Sigmoid colon (tissue), 7 donors: ENCODE data around the gene KCTD17. TPM values are rescaled to one million over a fixed set of nuclear protein-coding genes. Genes with fewer than 3 reads are reported as not detected.

Experiments
- DNase-seq: peaks from one replicate; pipeline ENCODE4 v3.0.0-alpha.2; 2019
- H3K27ac ChIP-seq, 4 donors: fragments of 200-600 bp; sonication (generic); one replicate each; pipeline ENCODE4 v1.5.1; 2016 to 2019; ENCODE audit warnings: mild to moderate bottlenecking in 1 of 4
- H3K27me3 ChIP-seq, 3 donors: fragments of 200-600 bp; sonication (generic); one replicate each; pipeline ENCODE4 v1.5.1; 2019; ENCODE audit warnings: mild to moderate bottlenecking in 1 of 3
- H3K36me3 ChIP-seq, 4 donors: fragments of 200-600 bp; sonication (generic); one replicate each; pipeline ENCODE4 v1.5.1; 2016 to 2019
- H3K4me1 ChIP-seq, 4 donors: fragments of 200-600 bp; sonication (generic); one replicate each; pipeline ENCODE4 v1.5.1; 2017 to 2019
- H3K4me3 ChIP-seq, 4 donors: fragments of 200-600 bp; sonication (generic); one replicate each; pipeline ENCODE4 v1.5.1; 2017 to 2019; ENCODE audit warnings: mild to moderate bottlenecking in 2 of 4, moderate library complexity in 1 of 4
- H3K9me3 ChIP-seq, 4 donors: fragments of 200-600 bp in 3 of 4; sonication (generic) in 3 of 4; one replicate each; pipeline versions ENCODE4 v1.5.1 to v1.6.1; 2013 to 2019
- EP300 ChIP-seq, 4 donors: sonication (generic); formaldehyde crosslinking; IDR thresholded peaks; one replicate each; pipeline ENCODE4 v1.6.1; 2017; ENCODE audit warnings: antibody characterized with exemption in 4 of 4
- POLR2A ChIP-seq, 2 donors: fragments of 450-650 bp; IDR thresholded peaks; one replicate each; pipeline ENCODE4 v1.6.1; 2016; ENCODE audit warnings: antibody characterized with exemption in 2 of 2, mild to moderate bottlenecking in 2 of 2, moderate library complexity in 2 of 2
- POLR2AphosphoS5 ChIP-seq, 4 donors: sonication (generic); formaldehyde crosslinking; IDR thresholded peaks; one replicate each; pipeline ENCODE4 v1.6.1; 2017; ENCODE audit warnings: antibody characterized with exemption in 4 of 4
- WGBS, 2 donors: extraction: QIAGEN DNeasy Blood & Tissue Kit; methylation state at CpG; one replicate each; pipeline ENCODE4 v1.1.7; 2013; 5-methylcytosine and 5-hydroxymethylcytosine counted together
- intact Hi-C: fragments of 100-400 bp; cut with DNase I; formaldehyde crosslinking; loops from one replicate; pipeline ENCODE4 v1.15.1; 2023
- polyA plus RNA-seq, 3 donors: library from polyadenylated mRNA; stranded (reverse); fragments of 200-250 nt; gene quantifications; one replicate each; pipeline ENCODE4 v1.2.3, GENCODE V29; 2013
- total RNA-seq, 4 donors: library from RNA; depleted of rRNA; stranded (reverse); fragments of >200 nt; gene quantifications; one replicate each; pipeline ENCODE4 v1.1.0, GENCODE V29; 2016
- TF ChIP-seq, protein P1 (sequence below), 4 experiments: fragments of 450-650 bp in 3 of 4; fragments of 200-600 bp in 1 of 4; IDR thresholded peaks; one replicate each; pipeline ENCODE4 v1.5.1; 2016 to 2019; ENCODE audit warnings: antibody characterized with exemption in 4 of 4, mild to moderate bottlenecking in 3 of 4, moderate library complexity in 2 of 4
- donor health status: healthy with polysubstance abuse.
- donor health status: Bipolar disorder and iron deficiency.
- donor health status: healthy.

Gene KCTD17
- total and polyA plus RNA-seq, 7 donors: 17.8 to 55.5 (median 30.1) TPM

DNA sequence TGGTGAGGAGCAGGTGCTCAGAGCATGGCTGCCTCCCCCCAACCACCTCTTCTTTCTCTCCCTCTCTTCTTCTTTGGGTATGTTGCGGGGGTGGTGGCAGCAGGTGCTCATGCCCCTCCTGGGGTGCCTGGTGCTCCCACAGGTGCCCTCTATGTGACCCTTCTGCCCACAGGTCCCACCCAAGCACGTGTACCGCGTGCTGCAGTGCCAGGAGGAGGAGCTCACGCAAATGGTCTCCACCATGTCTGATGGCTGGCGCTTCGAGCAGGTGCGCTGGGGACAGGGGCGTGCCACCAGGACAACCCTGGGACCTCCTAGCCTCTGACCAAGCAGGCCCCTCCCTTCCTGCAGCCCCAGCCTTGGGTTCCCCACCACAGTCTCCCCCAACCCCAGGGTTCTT lies 5.7 kb downstream of the KCTD17 start:
- H3K36me3 ChIP-seq: peaks cover 0 to 79% (median 27%) of the 10 kb centered on the region in 4 donors
- 84 to 86% methylated on average over 9 of the region's 9 CpGs for WGBS, 2 donors
- TF ChIP-seq EP300 (IDR thresholded peaks at IDR 0.05) (no peak), POLR2A (IDR thresholded peaks at IDR 0.05) (no peak), POLR2AphosphoS5 (IDR thresholded peaks at IDR 0.05) (no peak)
- TF ChIP-seq, protein P1, sequence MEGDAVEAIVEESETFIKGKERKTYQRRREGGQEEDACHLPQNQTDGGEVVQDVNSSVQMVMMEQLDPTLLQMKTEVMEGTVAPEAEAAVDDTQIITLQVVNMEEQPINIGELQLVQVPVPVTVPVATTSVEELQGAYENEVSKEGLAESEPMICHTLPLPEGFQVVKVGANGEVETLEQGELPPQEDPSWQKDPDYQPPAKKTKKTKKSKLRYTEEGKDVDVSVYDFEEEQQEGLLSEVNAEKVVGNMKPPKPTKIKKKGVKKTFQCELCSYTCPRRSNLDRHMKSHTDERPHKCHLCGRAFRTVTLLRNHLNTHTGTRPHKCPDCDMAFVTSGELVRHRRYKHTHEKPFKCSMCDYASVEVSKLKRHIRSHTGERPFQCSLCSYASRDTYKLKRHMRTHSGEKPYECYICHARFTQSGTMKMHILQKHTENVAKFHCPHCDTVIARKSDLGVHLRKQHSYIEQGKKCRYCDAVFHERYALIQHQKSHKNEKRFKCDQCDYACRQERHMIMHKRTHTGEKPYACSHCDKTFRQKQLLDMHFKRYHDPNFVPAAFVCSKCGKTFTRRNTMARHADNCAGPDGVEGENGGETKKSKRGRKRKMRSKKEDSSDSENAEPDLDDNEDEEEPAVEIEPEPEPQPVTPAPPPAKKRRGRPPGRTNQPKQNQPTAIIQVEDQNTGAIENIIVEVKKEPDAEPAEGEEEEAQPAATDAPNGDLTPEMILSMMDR (IDR thresholded peaks at IDR 0.05): no peak

GRCh38 chr22:37057796-37058510 lies 6.4 kb downstream of the KCTD17 start:
- Histone ChIP-seq H3K4me1 (peaks cover 0 to 8% (median under 1%) of the 10 kb centered on the region in 4 donors), H3K27ac (no peak overlapping the region), H3K27me3 (no peaks in the 10 kb centered on the region), H3K36me3 (peaks cover 0 to 79% (median 27%) of the 10 kb centered on the region in 4 donors), H3K9me3 (no peaks in the 10 kb centered on the region), H3K4me3 (no peak overlapping the region)
- TF ChIP-seq EP300 (IDR thresholded peaks at IDR 0.05): no peak
- no peak for DNase-seq
- 91 to 94% methylated on average over 12 of the region's 12 CpGs for WGBS, 2 donors
- intact Hi-C loops: loop anchor here (10.0 kb wide), 1 partner anchor 203 kb away; no protein-coding TSS in a partner anchor

More for the DNA sequence above, 5.7 kb downstream of the KCTD17 start:
- intact Hi-C loops: loop anchor here (10.0 kb wide), 1 partner anchor 202 kb away; no protein-coding TSS in a partner anchor
- no peaks in the 10 kb centered on the region for H3K9me3 ChIP-seq
- H3K27ac ChIP-seq: no peak overlapping the region
- H3K4me1 ChIP-seq: peaks cover 0 to 15% (median 7%) of the 10 kb centered on the region in 4 donors
- no peak overlapping the region for H3K4me3 ChIP-seq
- H3K27me3 ChIP-seq: no peaks in the 10 kb centered on the region
- DNase-seq: no peak

GRCh38 chr22:37058917-37059701 lies 7.6 kb downstream of the KCTD17 start:
- TF ChIP-seq POLR2AphosphoS5 (IDR thresholded peaks at IDR 0.05): no peak
- TF ChIP-seq EP300 (IDR thresholded peaks at IDR 0.05): no peak
- no peak for TF ChIP-seq POLR2A (IDR thresholded peaks at IDR 0.05)
- TF ChIP-seq, protein P1 (IDR thresholded peaks at IDR 0.05): no peak
- Histone ChIP-seq H3K4me3 (no peak overlapping the region), H3K36me3 (peaks cover 0 to 69% (median 24%) of the 10 kb centered on the region in 4 donors), H3K4me1 (no peaks in the 10 kb centered on the region), H3K9me3 (no peaks in the 10 kb centered on the region), H3K27ac (no peak overlapping the region), H3K27me3 (no peaks in the 10 kb centered on the region)
- 94% methylated on average over 28 of the region's 28 CpGs for WGBS, 2 donors
- intact Hi-C loops: loop anchor here (10.0 kb wide), 1 partner anchor 204 kb away; no protein-coding TSS in a partner anchor
- DNase-seq: no peak

GRCh38 chr22:37059876-37060449 lies 8.4 kb downstream of the KCTD17 start:
- Histone ChIP-seq H3K9me3 (no peaks in the 10 kb centered on the region), H3K27ac (no peak overlapping the region), H3K27me3 (no peaks in the 10 kb centered on the region), H3K4me3 (no peak overlapping the region), H3K4me1 (no peaks in the 10 kb centered on the region), H3K36me3 (peaks cover 0 to 64% (median 24%) of the 10 kb centered on the region in 4 donors)
- DNase-seq: no peak
- intact Hi-C loops: loop anchor here (10.0 kb wide), 1 partner anchor 205 kb away; no protein-coding TSS in a partner anchor
- TF ChIP-seq, protein P1 (IDR thresholded peaks at IDR 0.05): no peak
- TF ChIP-seq EP300 (IDR thresholded peaks at IDR 0.05): no peak
- TF ChIP-seq POLR2AphosphoS5 (IDR thresholded peaks at IDR 0.05): no peak
- no peak for TF ChIP-seq POLR2A (IDR thresholded peaks at IDR 0.05)
- 83 to 87% methylated on average over 9 of the region's 9 CpGs for WGBS, 2 donors
